GM06990 (cell line): ENCODE data around the gene GABARAPL2.
A peak's percentile ranks its signal among the peaks of the same experiment; 100 is the strongest.

Experiments used
- DNase-seq: peaks from one replicate; pipeline ENCODE4 v3.0.0-alpha.2; 2011; ENCODE audit not compliant: insufficient read length; ENCODE audit errors: extremely low read depth
- H3K27me3 ChIP-seq: replicated peaks from 2 replicates; pipeline ENCODE4 v1.6.0; 2011; ENCODE audit warnings: low read length; ENCODE audit not compliant: control insufficient read depth, insufficient read depth
- H3K36me3 ChIP-seq: 2 replicates; pipeline ENCODE4 v1.5.1; 2011; ENCODE audit warnings: low read length; ENCODE audit not compliant: control insufficient read depth, insufficient read depth
- H3K4me3 ChIP-seq: replicated peaks from 2 replicates; pipeline ENCODE4 v1.5.1; 2011; ENCODE audit warnings: low read depth, mild to moderate bottlenecking, control low read depth, low read length
- CTCF ChIP-seq: IDR thresholded peaks from 2 replicates; pipeline ENCODE4 v1.5.1; 2011; ENCODE audit warnings: low read length, control low read depth, mild to moderate bottlenecking, inconsistent platforms; ENCODE audit not compliant: insufficient read depth, poor library complexity, severe bottlenecking

The GABARAPL2 gene

GRCh38 chr16:75603241-75603640, 37.1 kb downstream of the GABARAPL2 start:
- Histone ChIP-seq H3K4me3 (no peak overlapping the region), H3K36me3 (peaks cover 24% of the 10 kb centered on the region), H3K27me3 (no peaks in the 10 kb centered on the region)
- DNase-seq: no peak
- no peak for TF ChIP-seq CTCF

- TF ChIP-seq CTCF: no peak
- DNase-seq: no peak
- Histone ChIP-seq H3K27me3 (no peaks in the 10 kb centered on the region), H3K36me3 (peaks cover 27% of the 10 kb centered on the region), H3K4me3 (no peak overlapping the region)
Measured at GRCh38 chr16:75606507-75606906, 40.3 kb downstream of the GABARAPL2 start.

- H3K27me3 ChIP-seq: no peaks in the 10 kb centered on the region
- H3K4me3 ChIP-seq: no peak overlapping the region
- no peak for DNase-seq
- TF ChIP-seq CTCF: no peak
- H3K36me3 ChIP-seq: peaks cover 18% of the 10 kb centered on the region
Measured at GRCh38 chr16:75614066-75614897, 48.1 kb downstream of the GABARAPL2 start.

GRCh38 chr16:75615619-75616018, 49.4 kb downstream of the GABARAPL2 start:
- no peak for DNase-seq
- H3K36me3 ChIP-seq: peaks cover 23% of the 10 kb centered on the region
- TF ChIP-seq CTCF: no peak
- H3K4me3 ChIP-seq: no peak overlapping the region
- H3K27me3 ChIP-seq: no peaks in the 10 kb centered on the region

GRCh38 chr16:75616521-75617010, 50.4 kb downstream of the GABARAPL2 start:
- H3K4me3 ChIP-seq: no peak overlapping the region
- no peaks in the 10 kb centered on the region for H3K27me3 ChIP-seq
- peak; percentile 20 for DNase-seq
- TF ChIP-seq CTCF: no peak
- H3K36me3 ChIP-seq: peaks cover 21% of the 10 kb centered on the region
